NT2/D1 (cell line): ENCODE results near the gene AMBRA1.

Experiments
- DNase-seq: peaks from one replicate; pipeline ENCODE4 v3.0.0-alpha.2; 2011; ENCODE audit warnings: low read depth, low spot score
- H3K27me3 ChIP-seq: 2 replicates; pipeline ENCODE4 v1.6.0; 2011; ENCODE audit warnings: mild to moderate bottlenecking; ENCODE audit not compliant: insufficient read length, insufficient read depth
- H3K36me3 ChIP-seq: 2 replicates; pipeline ENCODE4 v1.6.1; 2011; ENCODE audit warnings: mild to moderate bottlenecking, low read length, mixed read lengths; ENCODE audit not compliant: insufficient read depth, insufficient read length
- H3K4me1 ChIP-seq: 2 replicates; pipeline ENCODE4 v1.5.1; 2011; ENCODE audit not compliant: insufficient read depth, insufficient read length
- H3K4me3 ChIP-seq: 2 replicates; pipeline ENCODE4 v1.5.1; 2011; ENCODE audit warnings: low read depth; ENCODE audit not compliant: insufficient read length
- H3K9ac ChIP-seq: 2 replicates; pipeline ENCODE4 v1.6.0; 2011; ENCODE audit warnings: low read depth; ENCODE audit not compliant: insufficient read length
- H3K9me3 ChIP-seq: 2 replicates; pipeline ENCODE4 v1.5.1; 2011; ENCODE audit warnings: mild to moderate bottlenecking, low read length; ENCODE audit not compliant: insufficient read depth
- SUZ12 ChIP-seq: IDR thresholded peaks from 2 replicates; pipeline ENCODE4 v1.6.1; 2011; ENCODE audit not compliant: insufficient read length, insufficient read depth; ENCODE audit errors: extremely low read depth
- YY1 ChIP-seq: IDR thresholded peaks from 2 replicates; pipeline ENCODE4 v1.6.1; 2011; ENCODE audit not compliant: insufficient read length, insufficient read depth
- ZNF274 ChIP-seq: IDR thresholded peaks from 2 replicates; pipeline ENCODE4 v1.6.1; 2011; ENCODE audit warnings: mild to moderate bottlenecking, low read depth, low read length

AMBRA1 gene

DNA sequence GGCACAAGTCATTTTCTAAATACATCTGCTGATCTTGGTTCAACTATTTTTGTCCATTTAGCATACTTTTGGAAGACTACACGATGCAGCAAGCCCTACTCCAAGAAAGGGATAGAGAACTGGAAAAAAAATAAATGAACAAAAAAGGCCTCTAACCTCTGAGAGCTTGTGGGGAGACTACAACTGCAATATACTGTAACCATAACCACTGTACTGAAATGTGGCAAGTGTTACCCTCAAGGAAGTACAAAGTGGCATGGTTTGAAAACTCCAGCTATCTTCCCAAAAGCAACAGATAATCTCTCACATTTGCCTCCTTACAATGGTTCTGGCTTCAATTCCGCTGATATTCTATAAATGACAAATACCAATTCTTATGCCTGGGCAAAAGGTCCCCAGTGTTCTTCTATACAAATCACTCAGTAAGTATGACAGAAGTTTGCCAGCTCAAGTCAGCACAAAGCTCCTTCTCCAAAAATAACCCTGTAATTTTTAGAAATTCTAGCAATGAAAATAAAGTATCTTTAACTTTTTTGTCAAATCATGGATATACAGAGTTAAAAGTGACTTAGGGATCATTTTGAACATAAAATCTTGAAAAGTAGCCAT, 22.9 kb downstream of the AMBRA1 start:
- peaks cover 3% of the 10 kb centered on the region for H3K36me3 ChIP-seq
- no peak overlapping the region for H3K9ac ChIP-seq
- H3K4me3 ChIP-seq: no peak overlapping the region
- TF ChIP-seq SUZ12: no peak
- TF ChIP-seq YY1: no peak
- TF ChIP-seq ZNF274: no peak
- DNase-seq: no peak
- H3K4me1 ChIP-seq: no peaks in the 10 kb centered on the region
- peaks cover 8% of the 10 kb centered on the region for H3K9me3 ChIP-seq
- no peaks in the 10 kb centered on the region for H3K27me3 ChIP-seq

DNA sequence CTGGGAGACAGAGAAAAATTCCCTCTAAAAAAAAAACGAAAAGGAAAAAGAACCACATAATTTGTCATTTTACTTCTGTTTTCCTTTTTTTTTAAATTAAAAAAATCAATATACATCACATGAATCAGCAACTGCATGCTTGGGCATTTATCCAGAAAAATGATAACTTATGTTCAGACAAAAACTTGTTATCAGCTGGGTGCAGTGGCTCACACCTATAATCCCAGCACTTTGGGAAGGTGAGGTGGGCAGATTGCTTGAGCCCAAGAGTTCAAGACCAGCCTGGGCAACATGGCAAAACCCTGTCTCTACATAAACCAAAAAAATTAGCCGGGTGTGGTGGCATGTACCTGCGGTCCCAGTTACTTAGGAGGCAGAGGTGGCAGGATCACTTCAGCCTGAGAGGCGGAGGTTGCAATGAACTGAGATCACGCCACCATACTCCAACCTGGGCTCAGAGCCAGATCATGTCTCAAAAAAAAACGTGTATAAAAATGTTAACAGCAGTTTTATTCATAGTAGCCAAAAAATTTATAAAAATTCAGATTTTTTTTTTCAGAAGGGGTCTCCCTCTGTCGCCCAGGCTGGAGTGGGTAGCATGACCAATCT, 28.5 kb downstream of the AMBRA1 start:
- no peak overlapping the region for H3K9ac ChIP-seq
- TF ChIP-seq ZNF274 (no peak), YY1 (no peak), SUZ12 (no peak)

DNA sequence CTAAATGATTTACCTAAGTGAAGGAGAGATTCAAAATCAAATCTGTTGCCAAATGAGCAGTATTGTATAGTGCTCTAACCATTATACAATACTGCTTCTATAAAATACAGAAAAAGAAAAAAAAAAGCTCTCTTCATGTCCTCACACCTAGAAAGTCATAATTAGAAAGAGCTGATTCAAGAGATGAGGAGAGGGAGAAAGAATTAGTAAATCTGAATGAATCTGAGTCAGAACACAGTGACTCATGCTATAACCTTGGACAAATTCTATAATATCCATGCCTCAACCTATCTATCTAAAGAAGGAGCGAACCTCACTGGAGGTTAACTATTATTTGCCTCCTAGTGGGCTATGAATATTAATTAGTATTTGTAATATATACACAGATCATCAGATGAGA, 29.4 kb downstream of the AMBRA1 start:
- TF ChIP-seq SUZ12 (no peak), ZNF274 (no peak), YY1 (no peak)
- H3K9ac ChIP-seq: no peak overlapping the region
- H3K9me3 ChIP-seq: no peaks in the 10 kb centered on the region
- no peak overlapping the region for H3K4me3 ChIP-seq
- H3K36me3 ChIP-seq: peaks cover 3% of the 10 kb centered on the region
- no peak for DNase-seq
- no peaks in the 10 kb centered on the region for H3K4me1 ChIP-seq
- H3K27me3 ChIP-seq: no peaks in the 10 kb centered on the region

More for the DNA sequence above, 28.5 kb downstream of the AMBRA1 start:
- no peaks in the 10 kb centered on the region for H3K9me3 ChIP-seq
- H3K36me3 ChIP-seq: peaks cover 3% of the 10 kb centered on the region
- no peaks in the 10 kb centered on the region for H3K4me1 ChIP-seq
- H3K27me3 ChIP-seq: no peaks in the 10 kb centered on the region
- H3K4me3 ChIP-seq: no peak overlapping the region
- DNase-seq: no peak

DNA sequence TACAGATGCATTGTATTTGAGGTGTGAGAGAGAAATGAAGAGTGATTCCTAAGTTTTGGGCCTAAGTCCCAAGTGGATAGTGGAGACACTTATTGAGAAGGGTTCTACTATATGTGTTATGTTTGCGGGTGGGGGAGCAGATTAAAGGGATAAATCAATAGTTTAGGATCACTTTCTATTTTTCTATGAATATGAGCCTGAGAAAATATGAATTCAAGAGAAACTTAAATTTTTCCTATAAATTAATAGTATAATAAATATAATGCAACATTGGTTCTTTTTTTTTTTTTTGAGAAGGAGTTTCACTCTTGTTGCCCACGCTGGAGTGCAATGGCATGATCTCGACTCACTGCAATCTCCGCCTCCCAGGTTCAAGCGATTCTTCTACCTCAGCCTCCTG, 31.3 kb downstream of the AMBRA1 start:
- TF ChIP-seq SUZ12: no peak
- TF ChIP-seq YY1: no peak
- no peak for TF ChIP-seq ZNF274
- H3K9ac ChIP-seq: no peak overlapping the region
- no peaks in the 10 kb centered on the region for H3K27me3 ChIP-seq
- H3K4me3 ChIP-seq: no peak overlapping the region
- peaks cover 5% of the 10 kb centered on the region for H3K4me1 ChIP-seq
- no peak for DNase-seq
- peaks cover 3% of the 10 kb centered on the region for H3K36me3 ChIP-seq
- H3K9me3 ChIP-seq: no peaks in the 10 kb centered on the region

DNA sequence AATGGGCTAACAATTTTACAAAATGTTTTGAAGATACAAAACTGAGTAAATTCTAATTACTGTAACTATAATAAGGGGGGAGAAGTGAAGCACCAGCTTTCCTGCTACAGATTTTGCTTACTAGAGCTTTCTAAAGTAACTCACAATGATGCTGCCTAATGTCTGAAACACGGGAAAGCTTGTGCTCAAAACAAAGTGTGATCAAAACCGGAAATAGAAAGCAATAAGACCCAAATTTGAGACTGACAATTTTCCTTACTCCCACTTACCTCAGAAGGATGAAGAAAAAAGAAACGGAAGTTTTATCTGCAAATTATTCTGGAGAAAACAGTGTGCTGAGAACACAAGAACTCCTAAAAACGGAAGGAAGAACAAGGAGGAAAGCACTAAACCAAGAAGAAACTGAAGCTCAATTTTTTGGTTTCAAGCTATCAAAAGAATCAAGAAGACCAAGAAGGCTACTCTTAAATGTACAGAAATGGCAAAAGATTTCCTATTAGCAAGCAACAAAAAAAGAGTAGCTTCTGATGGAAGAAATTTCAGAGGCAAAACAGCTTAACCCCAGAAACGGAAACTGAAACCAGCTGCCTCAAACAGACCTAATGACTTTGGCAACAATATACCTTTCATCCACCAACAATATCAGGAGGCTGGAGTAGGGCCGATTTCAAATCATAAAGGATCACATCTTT, 33.4 kb downstream of the AMBRA1 start:
- no peak for TF ChIP-seq ZNF274
- no peak for TF ChIP-seq YY1
- TF ChIP-seq SUZ12: no peak
- Histone ChIP-seq H3K9ac (no peak overlapping the region), H3K27me3 (no peaks in the 10 kb centered on the region), H3K9me3 (no peaks in the 10 kb centered on the region), H3K4me3 (no peak overlapping the region), H3K4me1 (peaks cover 6% of the 10 kb centered on the region), H3K36me3 (peaks cover 3% of the 10 kb centered on the region)
- no peak for DNase-seq

DNA sequence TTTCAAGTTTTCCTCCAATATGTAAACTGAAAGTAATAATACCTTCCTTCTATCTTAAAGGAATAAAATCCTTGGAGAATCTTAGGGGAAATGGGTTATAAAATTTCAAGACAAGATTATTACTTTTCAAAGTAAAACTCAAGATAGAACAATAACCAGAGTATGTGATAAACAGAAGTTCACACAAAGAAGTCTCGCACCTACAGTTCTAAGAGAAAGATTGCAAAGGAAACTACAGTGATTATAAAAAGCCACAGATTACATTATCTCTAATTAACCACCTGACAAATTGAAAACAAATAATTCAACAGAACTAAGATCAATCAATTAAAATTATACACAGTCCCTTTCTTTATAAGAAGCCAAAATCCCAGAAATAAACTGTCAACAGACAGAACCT, 34.0 kb downstream of the AMBRA1 start:
- Histone ChIP-seq H3K9ac (no peak overlapping the region), H3K4me3 (no peak overlapping the region), H3K9me3 (no peaks in the 10 kb centered on the region), H3K27me3 (no peaks in the 10 kb centered on the region), H3K36me3 (peaks cover 1% of the 10 kb centered on the region), H3K4me1 (peaks cover 7% of the 10 kb centered on the region)
- no peak for DNase-seq
- TF ChIP-seq YY1 (no peak), SUZ12 (no peak), ZNF274 (no peak)

DNA sequence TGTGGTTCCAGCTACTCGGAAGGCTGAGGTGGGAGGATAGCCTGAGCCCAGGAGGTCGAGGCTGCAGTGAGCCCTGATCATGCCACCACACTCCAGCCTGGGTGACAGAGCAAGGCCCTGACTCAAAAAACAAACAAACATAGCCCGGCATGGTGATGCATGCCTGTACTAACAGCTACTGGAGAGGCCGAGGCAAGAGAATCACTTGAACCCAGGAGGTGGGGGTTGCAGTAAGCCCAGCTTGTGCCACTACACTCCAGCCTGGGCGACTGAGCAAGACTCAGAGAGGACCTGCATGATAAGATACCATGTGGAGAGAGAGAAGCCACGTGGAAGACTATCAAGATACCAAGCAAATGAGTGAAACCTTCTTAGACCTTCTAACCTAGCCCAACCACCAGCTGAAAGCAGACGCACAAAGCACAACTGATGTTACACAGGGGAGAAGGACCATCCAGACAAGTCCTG, 36.1 kb downstream of the AMBRA1 start:
- Histone ChIP-seq H3K4me1 (peaks cover 8% of the 10 kb centered on the region), H3K27me3 (no peaks in the 10 kb centered on the region), H3K9me3 (no peaks in the 10 kb centered on the region), H3K9ac (no peak overlapping the region), H3K4me3 (no peak overlapping the region), H3K36me3 (no peaks in the 10 kb centered on the region)
- TF ChIP-seq ZNF274: no peak
- TF ChIP-seq SUZ12: no peak
- no peak for DNase-seq
